HCT116 (cell line): Measurements from ENCODE around the gene SLC24A3. TPM values are rescaled to one million over a fixed set of nuclear protein-coding genes. Genes with fewer than 3 reads are reported as not detected.

Source experiments
- ATAC-seq: fragments of 200-7000 bp; cut with Tn5 transposase; 2 replicates; pipeline ENCODE4 v1.9.1; 2020; ENCODE audit warnings: mild to moderate bottlenecking, moderate library complexity
- BruUV-seq: library from RNA; stranded (reverse); fragments of 400-500 nt; replicated peaks from 2 replicates; lab custom pipeline; 2021; lab: Mats Ljungman, UMichigan
- CTCF ChIA-PET: fragments of 300-600 bp; sonication (Branson Sonifier 250); formaldehyde crosslinking; loops from one replicate; lab custom pipeline; 2021; ENCODE audit warnings: antibody characterized with exemption; lab: Charles Lee
- POLR2A ChIA-PET: fragments of 300-600, 350-600 bp; sonication (Branson Sonifier 250); formaldehyde crosslinking; loops from one replicate; lab custom pipeline; 2021; ENCODE audit warnings: antibody characterized with exemption; lab: Charles Lee
- RAD21 ChIA-PET, 2 experiments: fragments of 300-600 bp; sonication (Branson Sonifier 250); formaldehyde crosslinking; loops; one replicate each; lab custom pipeline; 2023; ENCODE audit warnings: low total read pairs in 2 of 2; ENCODE audit not compliant: uncharacterized antibody in 2 of 2, unreplicated experiment in 2 of 2, low non-redundant PET in 1 of 2; lab: Charles Lee
- DNase-seq: peaks from one replicate; pipeline ENCODE4 v3.0.0-alpha.2; 2010; ENCODE audit warnings: low read depth, low spot score
- H2AFZ ChIP-seq: fragments of 200-600 bp; shearing (Covaris generic), sonication (generic); 2 replicates; pipeline ENCODE4 v1.6.1; 2017; ENCODE audit warnings: low read depth, mixed run types, mixed read lengths, antibody characterized with exemption, low read length; ENCODE audit not compliant: poor library complexity, severe bottlenecking
- H3K27ac ChIP-seq: 2 replicates; pipeline ENCODE4 v1.5.1; 2012; ENCODE audit warnings: low read depth, low read length
- H3K27me3 ChIP-seq: fragments of 200-600 bp; sonication (generic); 2 replicates; pipeline ENCODE4 v1.6.1; 2016; ENCODE audit warnings: mixed run types, low read length, mixed read lengths; ENCODE audit not compliant: insufficient read depth
- H3K36me3 ChIP-seq, 2 experiments: fragments of 200-500 bp in 1 of 2; fragments of 200-600 bp in 1 of 2; sonication (Bioruptor generic) in 1 of 2; sonication (generic) in 1 of 2; 2 replicates each; pipeline versions ENCODE4 v1.5.1 to v1.6.1; 2014 to 2016; ENCODE audit warnings: low read length in 2 of 2, inconsistent platforms in 1 of 2, mixed read lengths in 1 of 2, mixed run types in 1 of 2; ENCODE audit not compliant: insufficient read depth in 2 of 2, control insufficient read depth in 1 of 2
- H3K4me1 ChIP-seq, 2 experiments: fragments of 200-600 bp in 1 of 2; sonication (generic) in 1 of 2; 2 replicates each; pipeline versions ENCODE4 v1.5.1 to v1.6.1; 2012 to 2017; ENCODE audit warnings: low read length in 2 of 2, inconsistent platforms in 1 of 2, mild to moderate bottlenecking in 1 of 2, mixed read lengths in 1 of 2, mixed run types in 1 of 2, moderate library complexity in 1 of 2; ENCODE audit not compliant: insufficient read depth in 2 of 2, control insufficient read depth in 1 of 2
- H3K4me2 ChIP-seq: fragments of 200-600 bp; sonication (generic); 2 replicates; pipeline ENCODE4 v1.6.1; 2017; ENCODE audit warnings: mixed run types, low read length, mixed read lengths
- H3K4me3 ChIP-seq, 2 experiments: fragments of 200-600 bp in 1 of 2; sonication (generic) in 1 of 2; replicated peaks in 1 of 2; 2 replicates each; pipeline ENCODE4 v1.5.1; 2011 to 2016; ENCODE audit warnings: low read length in 2 of 2, control low read depth in 1 of 2, low read depth in 1 of 2, mild to moderate bottlenecking in 1 of 2, mixed read lengths in 1 of 2, mixed run types in 1 of 2
- H3K79me2 ChIP-seq: fragments of 200-600 bp; sonication (generic); 2 replicates; pipeline ENCODE4 v1.6.1; 2017; ENCODE audit warnings: mild to moderate bottlenecking, mixed run types, low read length, moderate library complexity, mixed read lengths; ENCODE audit not compliant: insufficient read depth
- H3K9ac ChIP-seq: fragments of 200-600 bp; sonication (generic); 2 replicates; pipeline ENCODE4 v1.6.1; 2016; ENCODE audit warnings: low read length, mixed read lengths
- H3K9me2 ChIP-seq: fragments of 200-600 bp; sonication (generic), shearing (Covaris generic); 2 replicates; pipeline ENCODE4 v1.6.1; 2017; ENCODE audit warnings: mixed run types, mild to moderate bottlenecking, moderate library complexity; ENCODE audit not compliant: insufficient read depth
- H3K9me3 ChIP-seq, 2 experiments: fragments of 200-500 bp in 1 of 2; fragments of 200-600 bp in 1 of 2; sonication (Bioruptor generic) in 1 of 2; sonication (generic) in 1 of 2; 2 replicates each; pipeline ENCODE4 v1.6.1; 2014 to 2017; ENCODE audit warnings: low read length in 2 of 2, mixed read lengths in 2 of 2, inconsistent platforms in 1 of 2, low read depth in 1 of 2, mild to moderate bottlenecking in 1 of 2, mixed run types in 1 of 2, moderate library complexity in 1 of 2; ENCODE audit not compliant: control insufficient read depth in 1 of 2, insufficient read depth in 1 of 2
- H4K20me1 ChIP-seq: fragments of 200-600 bp; sonication (generic), shearing (Covaris generic); 2 replicates; pipeline ENCODE4 v1.6.1; 2017; ENCODE audit warnings: mixed run types, mild to moderate bottlenecking, moderate library complexity; ENCODE audit not compliant: insufficient read depth
- CEBPB ChIP-seq: IDR thresholded peaks from 2 replicates; pipeline ENCODE4 v1.6.1; 2012; ENCODE audit warnings: low read depth
- CTCF ChIP-seq, 3 experiments: fragments of 200-600 bp in 1 of 3; sonication (generic) in 1 of 3; IDR thresholded peaks in 2 of 3; conservative IDR thresholded peaks in 1 of 3; 2 replicates each; pipeline ENCODE4 v1.5.1; 2012 to 2017; ENCODE audit warnings: low read depth in 2 of 3, low read length in 2 of 3, antibody characterized with exemption in 1 of 3, borderline replicate concordance in 1 of 3, control low read depth in 1 of 3, mild to moderate bottlenecking in 1 of 3, mixed read lengths in 1 of 3, mixed run types in 1 of 3, moderate library complexity in 1 of 3; ENCODE audit not compliant: insufficient read depth in 1 of 3
- ELF1 ChIP-seq: IDR thresholded peaks from 2 replicates; pipeline ENCODE4 v1.6.1; 2012; ENCODE audit warnings: low read depth, borderline replicate concordance
- EZH2 ChIP-seq: fragments of 200-600 bp; sonication (generic); IDR thresholded peaks from 2 replicates; pipeline ENCODE4 v1.6.1; 2017; ENCODE audit warnings: antibody characterized with exemption, mixed run types
- EZH2phosphoT487 ChIP-seq: fragments of 200-600 bp; IDR thresholded peaks from 2 replicates; pipeline ENCODE4 v1.6.1; 2018; ENCODE audit warnings: antibody characterized with exemption, borderline replicate concordance
- POLR2A ChIP-seq: IDR thresholded peaks from 2 replicates; pipeline ENCODE4 v1.7.0; 2011; ENCODE audit warnings: borderline replicate concordance; ENCODE audit not compliant: insufficient read depth, insufficient read length; ENCODE audit errors: extremely low read depth
- RAD21 ChIP-seq: IDR thresholded peaks from 2 replicates; pipeline ENCODE4 v1.6.1; 2012; ENCODE audit warnings: low read depth, mild to moderate bottlenecking
- YY1 ChIP-seq: IDR thresholded peaks from 2 replicates; pipeline ENCODE4 v1.6.1; 2011; ENCODE audit warnings: low read length, low read depth, moderate library complexity, mild to moderate bottlenecking; ENCODE audit not compliant: insufficient replicate concordance; ENCODE audit errors: extremely low read depth
- ZNF274 ChIP-seq: fragments of 200-500 bp; sonication (Bioruptor generic); IDR thresholded peaks from 2 replicates; pipeline ENCODE4 v1.6.1; 2014; ENCODE audit warnings: mild to moderate bottlenecking, low read depth, low read length, inconsistent platforms
- intact Hi-C: fragments of 100-400 bp; cut with micrococcal nuclease; formaldehyde crosslinking; loops from 2 replicates; pipeline ENCODE4 v1.10.0; 2022
- total RNA-seq: library from RNA; stranded (reverse); gene quantifications from one replicate; pipeline ENCODE4 v1.2.1, GENCODE V29; 2021; ENCODE audit not compliant: unreplicated experiment
- TF ChIP-seq, protein P1 (sequence below): IDR thresholded peaks from 2 replicates; pipeline ENCODE4 v1.6.1; 2012; ENCODE audit warnings: low read depth

Gene SLC24A3
- total RNA-seq, 1 experiment from 2014 or later: not detected

DNA sequence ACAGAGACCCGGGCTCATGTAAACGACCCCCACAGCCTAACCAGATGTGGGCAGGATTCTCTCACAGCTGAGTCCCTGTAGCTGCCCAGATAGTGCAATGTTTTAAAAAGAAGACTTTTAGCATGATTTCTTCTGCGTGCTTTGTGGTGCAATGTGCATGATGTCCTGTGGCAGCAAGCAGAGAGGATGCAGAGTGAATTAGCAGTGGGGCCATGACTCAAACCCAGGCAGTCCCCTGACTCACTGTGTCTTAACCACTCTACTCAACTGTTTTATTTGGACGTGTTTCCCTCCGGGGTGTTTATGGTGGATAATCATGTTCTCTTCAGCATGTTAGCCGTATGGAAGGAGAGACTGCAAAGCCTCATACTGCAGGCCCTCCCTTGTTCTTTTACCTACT, 247.9 kb downstream of the SLC24A3 start:
- RAD21 ChIA-PET: no interaction called here
- Histone ChIP-seq H3K27me3 (no peaks in the 10 kb centered on the region), H4K20me1 (no peaks in the 10 kb centered on the region), H3K4me1 (no peaks in the 10 kb centered on the region), H3K9me3 (no peaks in the 10 kb centered on the region), H3K4me2 (no peak overlapping the region), H3K4me3 (no peak overlapping the region), H2AFZ (no peak overlapping the region), H3K9ac (no peak overlapping the region), H3K36me3 (no peaks in the 10 kb centered on the region), H3K27ac (no peak overlapping the region), H3K9me2 (no peaks in the 10 kb centered on the region), H3K79me2 (no peaks in the 10 kb centered on the region)
- POLR2A ChIA-PET: no interaction called here
- no TSS peak for BruUV-seq
- no peak for ATAC-seq
- intact Hi-C loops: no loop called here
- CTCF ChIA-PET: no interaction called here
- TF ChIP-seq, protein P1, sequence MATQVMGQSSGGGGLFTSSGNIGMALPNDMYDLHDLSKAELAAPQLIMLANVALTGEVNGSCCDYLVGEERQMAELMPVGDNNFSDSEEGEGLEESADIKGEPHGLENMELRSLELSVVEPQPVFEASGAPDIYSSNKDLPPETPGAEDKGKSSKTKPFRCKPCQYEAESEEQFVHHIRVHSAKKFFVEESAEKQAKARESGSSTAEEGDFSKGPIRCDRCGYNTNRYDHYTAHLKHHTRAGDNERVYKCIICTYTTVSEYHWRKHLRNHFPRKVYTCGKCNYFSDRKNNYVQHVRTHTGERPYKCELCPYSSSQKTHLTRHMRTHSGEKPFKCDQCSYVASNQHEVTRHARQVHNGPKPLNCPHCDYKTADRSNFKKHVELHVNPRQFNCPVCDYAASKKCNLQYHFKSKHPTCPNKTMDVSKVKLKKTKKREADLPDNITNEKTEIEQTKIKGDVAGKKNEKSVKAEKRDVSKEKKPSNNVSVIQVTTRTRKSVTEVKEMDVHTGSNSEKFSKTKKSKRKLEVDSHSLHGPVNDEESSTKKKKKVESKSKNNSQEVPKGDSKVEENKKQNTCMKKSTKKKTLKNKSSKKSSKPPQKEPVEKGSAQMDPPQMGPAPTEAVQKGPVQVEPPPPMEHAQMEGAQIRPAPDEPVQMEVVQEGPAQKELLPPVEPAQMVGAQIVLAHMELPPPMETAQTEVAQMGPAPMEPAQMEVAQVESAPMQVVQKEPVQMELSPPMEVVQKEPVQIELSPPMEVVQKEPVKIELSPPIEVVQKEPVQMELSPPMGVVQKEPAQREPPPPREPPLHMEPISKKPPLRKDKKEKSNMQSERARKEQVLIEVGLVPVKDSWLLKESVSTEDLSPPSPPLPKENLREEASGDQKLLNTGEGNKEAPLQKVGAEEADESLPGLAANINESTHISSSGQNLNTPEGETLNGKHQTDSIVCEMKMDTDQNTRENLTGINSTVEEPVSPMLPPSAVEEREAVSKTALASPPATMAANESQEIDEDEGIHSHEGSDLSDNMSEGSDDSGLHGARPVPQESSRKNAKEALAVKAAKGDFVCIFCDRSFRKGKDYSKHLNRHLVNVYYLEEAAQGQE: no peak
- TF ChIP-seq ZNF274 (no peak), ELF1 (no peak), YY1 (no peak), RAD21 (no peak), EZH2phosphoT487 (no peak), EZH2 (no peak), CTCF (IDR thresholded peaks at IDR 0.05 in 2 of 3, conservative IDR thresholded peaks at IDR 0.05 in 1 of 3; ENCODE audit: borderline replicate concordance in 1 of 3, insufficient read depth in 1 of 3, low read depth in 2 of 3, low read length in 2 of 3) (no peak), POLR2A (no peak), CEBPB (no peak)
- no peak for DNase-seq
